K562 treated with DMSO at 1 percent for 24 hours (cell line): ENCODE measurements around the gene SPRED3. TPM values are rescaled to one million over a fixed set of nuclear protein-coding genes. Genes with fewer than 3 reads are reported as not detected.

ENCODE experiments used
- total RNA-seq: library from RNA; unstranded; fragments of 300-600 nt; gene quantifications from 2 replicates; pipeline ENCODE4 v1.2.3, GENCODE V29; 2022; ENCODE audit warnings: low read depth; ENCODE audit not compliant: insufficient read depth

SPRED3 gene
- total RNA-seq: 1.3 and 1.7 TPM in 2 replicates

GRCh38 chr19:38388349-38389100, at the start of gene SPRED3:
Gene SPRED3, plus strand, starts transcription at chr19:38388697. Its CDS starts 1,606 bp downstream, at chr19:38390303.

GRCh38 chr19:38374332-38375097, 14.0 kb upstream of the SPRED3 start, which contains the start of gene PSMD8:
Gene PSMD8, plus strand, starts transcription at chr19:38374571. Its CDS starts 31 bp downstream, at chr19:38374602.

GRCh38 chr19:38387550-38388348, 748 bp upstream of the SPRED3 start, which contains the start of gene GGN:
Gene GGN, minus strand, starts transcription at chr19:38388034. Its CDS starts 773 bp downstream, at chr19:38387261.

GRCh38 chr19:38402967-38403674, 14.6 kb downstream of the SPRED3 start, which contains the start of gene FAM98C:
Gene FAM98C, plus strand, starts transcription at chr19:38403093. Its CDS starts 61 bp downstream, at chr19:38403154.

GRCh38 chr19:38425810-38426466, 37.4 kb downstream of the SPRED3 start, which contains the start of gene RASGRP4:
Gene RASGRP4, minus strand, starts transcription at chr19:38426219. Its CDS starts 128 bp downstream, at chr19:38426091.

GRCh38 chr19:38433268-38433733, 44.8 kb downstream of the SPRED3 start, which contains the start of gene RYR1:
Gene RYR1, plus strand, starts transcription at chr19:38433691. Its CDS starts 139 bp downstream, at chr19:38433830.

Other genes with a start within 250 kb of the SPRED3 start
- gene DPF1, start 164.5 kb upstream of the SPRED3 start, total RNA-seq: 2.8 and 3.0 TPM in 2 replicates
- gene PPP1R14A, start 132.3 kb upstream of the SPRED3 start, total RNA-seq: 60.5 and 72.2 TPM in 2 replicates
- gene SPINT2, start 124.1 kb upstream of the SPRED3 start, total RNA-seq: 0.75 TPM in 1 of 2 replicates, not detected in the other
- not detected in 2 replicates for gene C19orf33, start 84.4 kb upstream of the SPRED3 start, total RNA-seq
- 377 and 406 TPM in 2 replicates for gene YIF1B, start 72.8 kb upstream of the SPRED3 start, total RNA-seq
- gene KCNK6, start 68.9 kb upstream of the SPRED3 start, total RNA-seq: 0.13 and 0.29 TPM in 2 replicates
- gene CATSPERG, start 52.9 kb upstream of the SPRED3 start, total RNA-seq: 0.87 TPM in 1 of 2 replicates, not detected in the other
- 395 and 440 TPM in 2 replicates for gene PSMD8, start 14.1 kb upstream of the SPRED3 start, total RNA-seq
- gene GGN, start 663 bp upstream of the SPRED3 start, total RNA-seq: 0.65 and 2.0 TPM in 2 replicates
- 44.4 and 47.5 TPM in 2 replicates for gene FAM98C, start 14.4 kb downstream of the SPRED3 start, total RNA-seq
- 18.2 and 20.0 TPM in 2 replicates for gene RASGRP4, start 37.5 kb downstream of the SPRED3 start, total RNA-seq
- 1.7 and 2.9 TPM in 2 replicates for gene RYR1, start 45.0 kb downstream of the SPRED3 start, total RNA-seq
- 0.46 and 0.63 TPM in 2 replicates for gene MAP4K1, start 229.3 kb downstream of the SPRED3 start, total RNA-seq
- gene EIF3K, start 230.5 kb downstream of the SPRED3 start, total RNA-seq: 588 and 605 TPM in 2 replicates